NB4 (cell line): Measurements from ENCODE around the gene GALNT8.

Experiments
- POLR2A ChIP-seq: IDR thresholded peaks from 2 replicates; pipeline ENCODE4 v1.6.1; 2011; ENCODE audit warnings: mild to moderate bottlenecking; ENCODE audit not compliant: insufficient read length; ENCODE audit errors: extremely low read depth
- TF ChIP-seq, protein P1 (sequence below): IDR thresholded peaks from one replicate; pipeline ENCODE4 v1.5.1; 2012; ENCODE audit warnings: low read depth, low read length

- TF ChIP-seq, protein P1, sequence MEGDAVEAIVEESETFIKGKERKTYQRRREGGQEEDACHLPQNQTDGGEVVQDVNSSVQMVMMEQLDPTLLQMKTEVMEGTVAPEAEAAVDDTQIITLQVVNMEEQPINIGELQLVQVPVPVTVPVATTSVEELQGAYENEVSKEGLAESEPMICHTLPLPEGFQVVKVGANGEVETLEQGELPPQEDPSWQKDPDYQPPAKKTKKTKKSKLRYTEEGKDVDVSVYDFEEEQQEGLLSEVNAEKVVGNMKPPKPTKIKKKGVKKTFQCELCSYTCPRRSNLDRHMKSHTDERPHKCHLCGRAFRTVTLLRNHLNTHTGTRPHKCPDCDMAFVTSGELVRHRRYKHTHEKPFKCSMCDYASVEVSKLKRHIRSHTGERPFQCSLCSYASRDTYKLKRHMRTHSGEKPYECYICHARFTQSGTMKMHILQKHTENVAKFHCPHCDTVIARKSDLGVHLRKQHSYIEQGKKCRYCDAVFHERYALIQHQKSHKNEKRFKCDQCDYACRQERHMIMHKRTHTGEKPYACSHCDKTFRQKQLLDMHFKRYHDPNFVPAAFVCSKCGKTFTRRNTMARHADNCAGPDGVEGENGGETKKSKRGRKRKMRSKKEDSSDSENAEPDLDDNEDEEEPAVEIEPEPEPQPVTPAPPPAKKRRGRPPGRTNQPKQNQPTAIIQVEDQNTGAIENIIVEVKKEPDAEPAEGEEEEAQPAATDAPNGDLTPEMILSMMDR: no peak
- no peak for TF ChIP-seq POLR2A
Measured at GRCh38 chr12:4679711-4680110, 40.5 kb upstream of the GALNT8 start.
